Vagina (tissue), 2 donors: Measurements from ENCODE around the gene CAPN14. TPM values are rescaled to one million over a fixed set of nuclear protein-coding genes. Genes with fewer than 3 reads are reported as not detected.

Experiments
- DNase-seq, 2 donors: peaks; one replicate each; pipeline ENCODE4 v3.0.0-alpha.2; 2017; ENCODE audit errors: extremely low spot score in 2 of 2
- H3K27ac ChIP-seq: fragments of 200-600 bp; sonication (generic); one replicate; pipeline ENCODE4 v1.5.1; 2019
- H3K27me3 ChIP-seq: fragments of 200-600 bp; sonication (generic); one replicate; pipeline ENCODE4 v1.5.1; 2019
- H3K36me3 ChIP-seq, 2 donors: fragments of 200-600 bp; sonication (generic); one replicate each; pipeline ENCODE4 v1.5.1; 2017 to 2019
- H3K4me1 ChIP-seq: fragments of 200-600 bp; sonication (generic); one replicate; pipeline ENCODE4 v1.5.1; 2019
- H3K4me3 ChIP-seq, 2 donors: fragments of 200-600 bp; sonication (generic); 1 replicate in 1 of 2; 2 replicates in 1 of 2; pipeline ENCODE4 v1.5.1; 2016 to 2019
- H3K9me3 ChIP-seq: fragments of 200-600 bp; sonication (generic); one replicate; pipeline ENCODE4 v1.5.1; 2019
- POLR2A ChIP-seq, 2 donors: fragments of 450-650 bp; IDR thresholded peaks; one replicate each; pipeline ENCODE4 v1.6.1; 2017; ENCODE audit warnings: antibody characterized with exemption in 2 of 2, mild to moderate bottlenecking in 2 of 2, moderate library complexity in 2 of 2
- POLR2AphosphoS5 ChIP-seq, 2 donors: sonication (generic); formaldehyde crosslinking; IDR thresholded peaks; one replicate each; pipeline ENCODE4 v1.9.0; 2017; ENCODE audit warnings: antibody characterized with exemption in 2 of 2, mild to moderate bottlenecking in 2 of 2, low read depth in 1 of 2; ENCODE audit not compliant: insufficient read depth in 1 of 2
- intact Hi-C: fragments of 100-400 bp; cut with DNase I; formaldehyde crosslinking; loops from one replicate; pipeline ENCODE4 v1.15.1; 2023
- total RNA-seq: library from RNA; depleted of rRNA; stranded (reverse); fragments of >200 nt; gene quantifications from one replicate; pipeline ENCODE4 v1.2.3, GENCODE V29; 2016
- TF ChIP-seq, protein P1 (sequence below), 3 experiments: fragments of 450-650 bp in 2 of 3; fragments of 200-600 bp in 1 of 3; sonication (generic) in 1 of 3; IDR thresholded peaks; one replicate each; pipeline ENCODE4 v1.5.1; 2017 to 2019; ENCODE audit warnings: antibody characterized with exemption in 3 of 3, mild to moderate bottlenecking in 2 of 3, moderate library complexity in 2 of 3

CAPN14 gene
- total RNA-seq, 1 donor from 2014 or later: 4.7 TPM

GRCh38 chr2:31168291-31168690 lies 49.0 kb downstream of the CAPN14 start:
- Histone ChIP-seq H3K27me3 (no peaks in the 10 kb centered on the region), H3K36me3 (no peaks in the 10 kb centered on the region), H3K27ac (no peak overlapping the region), H3K9me3 (no peaks in the 10 kb centered on the region), H3K4me1 (no peaks in the 10 kb centered on the region), H3K4me3 (no peak overlapping the region)
- DNase-seq: no peak
- no peak for TF ChIP-seq POLR2A (IDR thresholded peaks at IDR 0.05)
- TF ChIP-seq, protein P1, sequence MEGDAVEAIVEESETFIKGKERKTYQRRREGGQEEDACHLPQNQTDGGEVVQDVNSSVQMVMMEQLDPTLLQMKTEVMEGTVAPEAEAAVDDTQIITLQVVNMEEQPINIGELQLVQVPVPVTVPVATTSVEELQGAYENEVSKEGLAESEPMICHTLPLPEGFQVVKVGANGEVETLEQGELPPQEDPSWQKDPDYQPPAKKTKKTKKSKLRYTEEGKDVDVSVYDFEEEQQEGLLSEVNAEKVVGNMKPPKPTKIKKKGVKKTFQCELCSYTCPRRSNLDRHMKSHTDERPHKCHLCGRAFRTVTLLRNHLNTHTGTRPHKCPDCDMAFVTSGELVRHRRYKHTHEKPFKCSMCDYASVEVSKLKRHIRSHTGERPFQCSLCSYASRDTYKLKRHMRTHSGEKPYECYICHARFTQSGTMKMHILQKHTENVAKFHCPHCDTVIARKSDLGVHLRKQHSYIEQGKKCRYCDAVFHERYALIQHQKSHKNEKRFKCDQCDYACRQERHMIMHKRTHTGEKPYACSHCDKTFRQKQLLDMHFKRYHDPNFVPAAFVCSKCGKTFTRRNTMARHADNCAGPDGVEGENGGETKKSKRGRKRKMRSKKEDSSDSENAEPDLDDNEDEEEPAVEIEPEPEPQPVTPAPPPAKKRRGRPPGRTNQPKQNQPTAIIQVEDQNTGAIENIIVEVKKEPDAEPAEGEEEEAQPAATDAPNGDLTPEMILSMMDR (IDR thresholded peaks at IDR 0.05): no peak
- no peak for TF ChIP-seq POLR2AphosphoS5 (IDR thresholded peaks at IDR 0.05; ENCODE audit: insufficient read depth in 1 of 2, low read depth in 1 of 2)
- intact Hi-C loops: no loop called here

DNA sequence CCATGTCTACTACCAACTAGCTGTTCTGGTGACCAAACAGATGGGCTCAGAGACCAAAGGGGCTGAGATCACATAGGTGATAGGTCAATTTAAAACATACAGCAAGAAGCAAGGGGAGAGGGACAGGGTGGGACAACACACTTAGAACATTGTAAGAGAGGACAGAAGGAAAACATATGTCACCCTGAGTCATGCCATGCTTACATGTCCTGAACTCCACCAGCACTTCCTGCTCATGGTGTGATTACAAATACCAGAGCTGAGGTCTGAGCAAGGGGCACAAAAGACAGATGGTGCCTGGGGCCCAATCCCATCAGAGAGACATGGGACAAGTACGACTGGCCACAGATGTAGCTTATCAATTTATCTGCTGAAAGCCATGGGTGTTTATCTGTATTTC lies 50.4 kb downstream of the CAPN14 start:
- H3K36me3 ChIP-seq: no peaks in the 10 kb centered on the region
- intact Hi-C loops: no loop called here
- TF ChIP-seq POLR2AphosphoS5 (IDR thresholded peaks at IDR 0.05; ENCODE audit: insufficient read depth in 1 of 2, low read depth in 1 of 2) (no peak), POLR2A (IDR thresholded peaks at IDR 0.05) (no peak)
- TF ChIP-seq, protein P1 (IDR thresholded peaks at IDR 0.05): no peak
- no peak for DNase-seq
- H3K9me3 ChIP-seq: no peaks in the 10 kb centered on the region
- H3K4me3 ChIP-seq: no peak overlapping the region
- H3K27me3 ChIP-seq: no peaks in the 10 kb centered on the region
- no peak overlapping the region for H3K27ac ChIP-seq
- no peaks in the 10 kb centered on the region for H3K4me1 ChIP-seq

DNA sequence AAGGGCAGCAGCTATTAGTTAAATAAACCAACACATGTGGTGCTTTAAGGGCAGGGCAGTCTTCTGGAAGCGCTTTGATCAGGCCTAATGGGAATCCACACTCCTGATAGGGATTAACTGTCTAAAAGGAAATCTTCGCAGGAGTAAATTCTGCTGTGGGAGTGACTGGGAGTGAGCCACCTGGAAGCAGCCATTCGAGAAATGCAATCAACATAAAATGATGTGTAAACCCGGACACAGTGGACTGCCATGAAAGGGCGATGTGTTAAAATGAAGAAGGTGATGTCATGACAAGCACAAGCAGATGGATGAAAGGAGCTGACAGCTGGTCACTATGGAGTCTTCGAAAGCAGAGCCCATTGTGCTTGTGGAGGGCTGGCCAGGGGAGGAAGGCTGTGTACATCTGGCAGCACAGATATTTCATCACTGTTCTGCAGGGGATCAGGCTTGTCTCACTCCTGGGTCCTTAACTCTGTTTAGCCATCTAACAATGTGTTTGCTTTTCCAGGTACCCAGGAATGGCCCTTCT lies 54.2 kb downstream of the CAPN14 start:
- Histone ChIP-seq H3K27ac (no peak overlapping the region), H3K9me3 (no peaks in the 10 kb centered on the region), H3K36me3 (no peaks in the 10 kb centered on the region), H3K4me1 (no peaks in the 10 kb centered on the region), H3K27me3 (no peaks in the 10 kb centered on the region), H3K4me3 (no peak overlapping the region)
- TF ChIP-seq POLR2AphosphoS5 (IDR thresholded peaks at IDR 0.05; ENCODE audit: insufficient read depth in 1 of 2, low read depth in 1 of 2) (no peak), POLR2A (IDR thresholded peaks at IDR 0.05) (no peak)
- TF ChIP-seq, protein P1 (IDR thresholded peaks at IDR 0.05): no peak
- intact Hi-C loops: no loop called here
- DNase-seq: no peak

GRCh38 chr2:31161637-31162036 lies 55.7 kb downstream of the CAPN14 start:
- H3K36me3 ChIP-seq: no peaks in the 10 kb centered on the region
- H3K9me3 ChIP-seq: no peaks in the 10 kb centered on the region
- intact Hi-C loops: no loop called here
- no peak for DNase-seq
- TF ChIP-seq POLR2A (IDR thresholded peaks at IDR 0.05) (no peak), POLR2AphosphoS5 (IDR thresholded peaks at IDR 0.05; ENCODE audit: insufficient read depth in 1 of 2, low read depth in 1 of 2) (no peak)
- TF ChIP-seq, protein P1 (IDR thresholded peaks at IDR 0.05): no peak
- no peaks in the 10 kb centered on the region for H3K4me1 ChIP-seq
- H3K27me3 ChIP-seq: no peaks in the 10 kb centered on the region
- H3K27ac ChIP-seq: no peak overlapping the region
- H3K4me3 ChIP-seq: no peak overlapping the region

GRCh38 chr2:31151501-31151900 lies 65.8 kb downstream of the CAPN14 start:
- H3K27ac ChIP-seq: no peak overlapping the region
- no peaks in the 10 kb centered on the region for H3K27me3 ChIP-seq
- no peak overlapping the region for H3K4me3 ChIP-seq
- DNase-seq: no peak
- no peaks in the 10 kb centered on the region for H3K4me1 ChIP-seq
- H3K9me3 ChIP-seq: no peaks in the 10 kb centered on the region
- intact Hi-C loops: no loop called here
- H3K36me3 ChIP-seq: no peaks in the 10 kb centered on the region
- TF ChIP-seq POLR2A (IDR thresholded peaks at IDR 0.05): no peak
- TF ChIP-seq POLR2AphosphoS5 (IDR thresholded peaks at IDR 0.05; ENCODE audit: insufficient read depth in 1 of 2, low read depth in 1 of 2): no peak
- TF ChIP-seq, protein P1 (IDR thresholded peaks at IDR 0.05): no peak
